ENCODE results near the gene GMCL2. TPM values are rescaled to one million over a fixed set of nuclear protein-coding genes. Genes with fewer than 3 reads are reported as not detected.
A peak's percentile ranks its signal among the peaks of the same experiment; 100 is the strongest.
"Not testable (repeated sequence)": the region's sequence is repeated elsewhere in the genome, so short reads cannot be mapped to it uniquely, and the experiment has no call there.

Gene GMCL2, protein sequence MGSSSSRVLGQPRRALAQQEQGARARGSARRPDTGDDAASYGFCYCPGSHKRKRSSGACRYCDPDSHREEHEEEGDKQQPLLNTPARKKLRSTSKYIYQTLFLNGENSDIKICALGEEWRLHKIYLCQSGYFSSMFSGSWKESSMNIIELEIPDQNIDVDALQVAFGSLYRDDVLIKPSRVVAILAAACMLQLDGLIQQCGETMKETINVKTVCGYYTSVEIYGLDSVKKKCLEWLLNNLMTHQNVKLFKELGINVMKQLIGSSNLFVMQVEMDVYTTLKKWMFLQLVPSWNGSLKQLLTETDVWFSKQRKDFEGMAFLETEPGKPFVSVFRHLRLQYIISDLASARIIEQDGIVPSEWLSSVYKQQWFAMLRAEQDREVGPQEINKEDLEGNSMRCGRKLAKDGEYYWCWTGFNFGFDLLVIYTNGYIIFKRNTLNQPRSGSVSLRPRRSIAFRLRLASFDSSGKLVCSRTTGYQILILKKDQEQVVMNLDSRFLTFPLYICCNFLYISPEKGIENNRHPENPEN
- not detected for total RNA-seq

DNA sequence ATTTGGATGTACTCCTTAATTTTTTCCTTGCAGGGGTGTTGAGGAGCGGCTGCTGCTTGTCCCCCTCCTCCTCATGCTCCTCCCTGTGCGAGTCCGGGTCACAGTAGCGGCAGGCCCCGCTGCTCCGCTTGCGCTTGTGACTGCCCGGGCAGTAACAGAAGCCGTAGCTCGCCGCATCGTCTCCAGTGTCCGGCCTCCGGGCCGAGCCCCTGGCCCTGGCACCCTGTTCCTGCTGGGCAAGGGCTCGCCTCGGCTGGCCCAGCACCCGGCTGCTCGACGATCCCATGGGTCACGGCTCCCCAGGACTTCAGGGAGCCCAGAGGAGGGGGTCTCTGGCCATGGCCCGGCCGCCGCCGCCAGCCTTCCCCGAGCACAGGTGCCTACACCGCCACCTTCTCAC, at the start of gene GMCL2:
Gene GMCL2, minus strand, starts transcription at position 358 of the 400 bp plus-strand sequence. Its CDS starts 72 bp downstream, at position 286.
- no peak for DNase-seq

DNA sequence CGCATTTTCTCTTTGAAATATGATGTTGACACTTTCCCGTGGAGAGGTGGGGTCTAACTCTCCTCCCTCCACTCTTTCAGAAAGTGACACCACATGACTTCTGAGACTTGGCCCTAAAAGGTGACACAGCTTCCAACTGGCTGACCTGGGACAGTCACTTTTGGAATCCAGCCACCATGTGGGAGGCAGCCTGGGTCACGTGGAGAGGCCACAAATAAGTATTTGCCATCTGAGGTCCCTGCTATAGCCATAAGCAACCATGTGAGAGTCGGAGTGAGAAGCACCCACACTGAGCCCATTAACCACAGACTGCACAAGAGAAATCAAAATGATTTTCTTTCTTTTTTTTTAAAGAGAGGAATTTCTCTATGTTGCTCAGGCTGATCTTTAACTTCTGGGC, 49.5 kb upstream of the GMCL2 start:
- H3K36me3 Mint-ChIP-seq, result peaks cover 3% of the 10 kb centered on the region
- H3K9me3 Mint-ChIP-seq, result no peaks in the 10 kb centered on the region
- H3K27me3 Mint-ChIP-seq, result no peaks in the 10 kb centered on the region
- no peak overlapping the region for H3K4me3 Mint-ChIP-seq
- H3K27ac Mint-ChIP-seq, result peak overlapping the region; percentile 8
- DNase-seq, result no peak
- H3K4me1 Mint-ChIP-seq, result peaks cover 55% of the 10 kb centered on the region

More for the DNA sequence above, at the start of gene GMCL2:
- Mint-ChIP-seq H3K9me3 (no peaks in the 10 kb centered on the region), H3K4me1 (peaks cover 6% of the 10 kb centered on the region), H3K27ac (no peak within 1 kb of the TSS), H3K4me3 (no peak within 1 kb of the TSS), H3K36me3 (no peaks in the 10 kb centered on the region), H3K27me3 (peaks cover 3% of the 10 kb centered on the region)

GRCh38 chr5:178236126-178236525, 49.0 kb upstream of the GMCL2 start:
- Mint-ChIP-seq H3K27ac (peak overlapping the region; percentile 8), H3K4me3 (no peak overlapping the region), H3K9me3 (no peaks in the 10 kb centered on the region), H3K36me3 (peaks cover 9% of the 10 kb centered on the region), H3K27me3 (no peaks in the 10 kb centered on the region), H3K4me1 (peaks cover 56% of the 10 kb centered on the region)
- DNase-seq, result no peak

- no peak for DNase-seq
- Mint-ChIP-seq H3K27ac (no peak overlapping the region), H3K4me3 (no peak overlapping the region), H3K4me1 (peaks cover 56% of the 10 kb centered on the region), H3K9me3 (no peaks in the 10 kb centered on the region), H3K36me3 (peaks cover 14% of the 10 kb centered on the region), H3K27me3 (no peaks in the 10 kb centered on the region)
Observed at GRCh38 chr5:178235588-178235974, 48.4 kb upstream of the GMCL2 start.

GRCh38 chr5:178234750-178235587, 47.8 kb upstream of the GMCL2 start:
- Mint-ChIP-seq H3K4me3 (no peak overlapping the region), H3K9me3 (no peaks in the 10 kb centered on the region), H3K36me3 (peaks cover 19% of the 10 kb centered on the region), H3K27ac (no peak overlapping the region), H3K27me3 (no peaks in the 10 kb centered on the region), H3K4me1 (peaks cover 58% of the 10 kb centered on the region)
- peak; percentile 78 for DNase-seq

DNA sequence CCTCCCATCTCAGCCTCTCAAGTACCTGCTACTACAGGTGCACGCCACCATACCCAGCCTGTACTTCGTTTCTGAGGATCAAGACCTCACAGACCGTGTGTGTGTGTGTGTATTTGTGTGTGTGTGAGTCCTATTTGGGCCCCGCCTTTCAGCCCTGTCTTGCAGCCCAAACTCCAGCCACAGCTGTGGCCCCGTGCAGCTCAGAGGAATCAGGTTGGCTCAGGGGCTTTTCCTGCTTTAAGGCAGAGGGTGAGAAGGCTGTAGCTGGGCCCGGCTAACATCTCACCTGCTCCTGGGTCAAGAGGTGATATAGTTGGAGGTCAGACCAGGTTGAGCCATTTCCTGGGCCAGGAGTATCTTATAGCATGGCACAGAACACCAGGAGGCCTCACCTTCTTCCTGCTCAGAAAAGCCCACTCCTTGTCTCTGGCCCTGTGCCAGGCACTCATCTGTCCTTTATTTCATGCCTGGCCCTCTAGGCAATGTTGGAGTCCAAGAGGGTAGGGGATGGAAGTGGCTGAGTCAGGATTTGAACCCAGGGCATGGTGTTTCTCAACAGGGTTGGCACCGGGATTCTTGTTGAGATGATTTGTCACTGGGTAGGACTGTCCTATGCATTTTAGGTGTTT, 47.1 kb upstream of the GMCL2 start:
- Mint-ChIP-seq H3K27me3 (no peaks in the 10 kb centered on the region), H3K27ac (no peak overlapping the region), H3K4me1 (peaks cover 58% of the 10 kb centered on the region), H3K36me3 (peaks cover 25% of the 10 kb centered on the region), H3K4me3 (no peak overlapping the region), H3K9me3 (no peaks in the 10 kb centered on the region)
- no peak for DNase-seq

DNA sequence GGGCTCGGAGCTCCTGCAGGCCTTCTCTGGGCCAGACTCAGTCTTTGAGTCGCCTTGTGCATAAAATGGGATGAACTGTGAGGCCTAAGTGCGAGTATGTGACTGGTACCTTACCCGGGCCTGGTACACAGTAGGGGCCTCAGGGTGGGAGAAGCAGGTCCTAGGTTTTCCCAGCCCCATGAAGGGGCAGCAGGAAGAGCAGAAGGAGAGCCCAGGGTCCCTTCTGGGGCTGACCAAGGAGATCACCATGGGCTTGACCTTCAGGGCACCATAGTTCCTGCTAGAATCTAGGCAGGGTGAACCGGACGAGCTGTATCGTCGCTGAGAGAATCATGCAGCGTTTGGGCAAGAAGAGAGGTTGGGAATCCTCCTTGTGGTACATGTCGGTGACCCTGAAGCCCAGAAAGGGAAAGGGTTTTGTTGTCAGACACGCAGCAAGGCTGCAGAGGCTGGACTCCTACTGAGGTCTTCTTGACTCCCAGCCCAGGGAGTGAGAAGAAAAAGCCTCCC, 45.8 kb upstream of the GMCL2 start:
- Mint-ChIP-seq H3K4me1 (peaks cover 54% of the 10 kb centered on the region), H3K4me3 (peak overlapping the region; percentile 66), H3K9me3 (no peaks in the 10 kb centered on the region), H3K36me3 (peaks cover 34% of the 10 kb centered on the region), H3K27me3 (no peaks in the 10 kb centered on the region), H3K27ac (peak overlapping the region; percentile 75)
- no peak for DNase-seq

- peaks cover 53% of the 10 kb centered on the region for H3K4me1 Mint-ChIP-seq
- peak within 1 kb of the TSS; percentile 81 for H3K27ac Mint-ChIP-seq
- DNase-seq, result peak; percentile 76
- no peaks in the 10 kb centered on the region for H3K9me3 Mint-ChIP-seq
- H3K36me3 Mint-ChIP-seq, result peaks cover 41% of the 10 kb centered on the region
- no peaks in the 10 kb centered on the region for H3K27me3 Mint-ChIP-seq
- H3K4me3 Mint-ChIP-seq, result peak within 1 kb of the TSS; percentile 92
Observed at GRCh38 chr5:178232124-178232919, 45.2 kb upstream of the GMCL2 start, which contains the start of gene PHYKPL. Gene PHYKPL (minus strand): TSS chr5:178232802. CDS start chr5:178232550, 252 bp downstream.

GRCh38 chr5:178231539-178232123, 44.5 kb upstream of the GMCL2 start:
- Mint-ChIP-seq H3K9me3 (no peaks in the 10 kb centered on the region), H3K27me3 (no peaks in the 10 kb centered on the region), H3K4me3 (peak overlapping the region; percentile 92), H3K27ac (peak overlapping the region; percentile 81), H3K4me1 (peaks cover 47% of the 10 kb centered on the region), H3K36me3 (peaks cover 46% of the 10 kb centered on the region)
- DNase-seq, result no peak

DNA sequence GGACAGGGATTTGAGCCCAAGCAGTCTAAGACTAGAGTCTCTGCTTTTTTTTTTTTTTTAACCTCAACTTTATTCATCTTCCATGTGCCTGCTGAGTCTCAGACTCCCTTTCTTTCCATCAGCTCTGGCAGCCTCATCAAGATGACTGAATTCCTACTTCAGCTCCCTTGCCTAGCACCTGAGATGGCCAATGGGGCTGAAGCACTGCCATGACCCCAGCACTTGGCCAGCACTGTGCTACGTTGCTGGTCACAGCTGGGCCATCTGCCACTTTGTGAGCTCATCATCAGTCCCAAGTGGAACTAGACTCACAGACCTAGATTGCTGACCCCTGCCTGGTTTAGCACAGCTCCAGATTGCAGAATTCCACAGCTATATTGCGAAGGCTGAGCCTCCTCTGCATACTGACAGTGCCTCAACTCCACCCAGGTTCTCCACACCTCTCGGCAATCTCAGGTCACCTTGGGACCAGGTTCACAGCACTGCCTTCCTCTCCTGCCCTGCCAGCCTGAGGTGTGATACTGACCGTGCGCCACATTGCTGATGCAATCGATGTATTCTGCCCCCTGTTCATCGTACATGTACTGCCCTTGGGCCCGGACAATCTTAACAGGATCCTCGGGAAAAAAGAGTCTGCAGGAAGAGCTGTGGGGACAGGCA, 43.8 kb upstream of the GMCL2 start:
- DNase-seq, result no peak
- H3K36me3 Mint-ChIP-seq, result peaks cover 49% of the 10 kb centered on the region
- peak overlapping the region; percentile 81 for H3K27ac Mint-ChIP-seq
- peak overlapping the region; percentile 92 for H3K4me3 Mint-ChIP-seq
- H3K27me3 Mint-ChIP-seq, result no peaks in the 10 kb centered on the region
- peaks cover 41% of the 10 kb centered on the region for H3K4me1 Mint-ChIP-seq
- H3K9me3 Mint-ChIP-seq, result no peaks in the 10 kb centered on the region

- peak overlapping the region; percentile 63 for H3K4me3 Mint-ChIP-seq
- H3K27ac Mint-ChIP-seq, result peak overlapping the region; percentile 57
- no peaks in the 10 kb centered on the region for H3K27me3 Mint-ChIP-seq
- peaks cover 51% of the 10 kb centered on the region for H3K36me3 Mint-ChIP-seq
- no peak for DNase-seq
- no peaks in the 10 kb centered on the region for H3K9me3 Mint-ChIP-seq
- H3K4me1 Mint-ChIP-seq, result peaks cover 33% of the 10 kb centered on the region
Observed at GRCh38 chr5:178229861-178230260, 42.7 kb upstream of the GMCL2 start.

DNA sequence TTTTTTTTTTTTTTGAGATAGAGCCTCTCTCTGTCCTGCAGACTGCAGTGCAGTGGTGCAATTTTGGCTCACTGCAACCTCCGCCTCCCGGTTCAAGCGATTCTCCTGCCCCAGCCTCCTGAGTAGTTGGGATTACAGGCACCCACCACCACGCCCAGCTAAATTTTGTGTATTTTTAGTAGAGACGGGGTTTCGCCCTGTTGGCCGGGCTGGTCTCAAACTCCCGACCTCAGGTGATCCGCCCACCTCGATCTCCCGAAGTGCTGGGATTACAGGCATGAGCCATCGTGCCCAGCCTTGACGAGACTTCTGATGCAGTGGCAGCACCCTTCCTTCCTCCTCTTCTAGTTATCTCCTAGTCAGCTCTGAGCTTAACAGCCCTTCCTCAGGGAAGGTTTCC, 41.9 kb upstream of the GMCL2 start:
- peak overlapping the region; percentile 26 for H3K27ac Mint-ChIP-seq
- not testable (repeated sequence) for H3K9me3 Mint-ChIP-seq

DNA sequence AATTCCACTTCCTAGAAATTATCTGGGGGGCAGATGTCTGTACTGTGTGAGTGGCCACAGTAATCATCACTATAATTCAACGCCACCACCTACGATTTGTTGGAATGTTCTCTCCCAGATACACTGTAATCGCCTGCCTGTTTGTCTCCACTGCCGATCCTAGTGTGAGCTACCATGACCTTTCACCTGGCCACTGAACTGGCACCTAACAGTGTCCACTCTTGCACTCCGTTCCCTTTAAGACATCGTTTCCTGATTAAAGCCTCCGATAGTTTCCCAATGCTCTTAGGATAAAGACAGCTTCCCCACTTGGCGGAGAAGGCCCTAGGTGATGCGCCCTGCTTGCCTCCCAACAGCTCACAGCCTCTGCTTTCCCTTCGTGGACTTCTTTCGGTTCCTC, 41.4 kb upstream of the GMCL2 start:
- H3K9me3 Mint-ChIP-seq, result no peaks in the 10 kb centered on the region
- H3K4me3 Mint-ChIP-seq, result no peak overlapping the region
- H3K36me3 Mint-ChIP-seq, result peaks cover 54% of the 10 kb centered on the region
- no peaks in the 10 kb centered on the region for H3K27me3 Mint-ChIP-seq
- no peak overlapping the region for H3K27ac Mint-ChIP-seq
- peaks cover 30% of the 10 kb centered on the region for H3K4me1 Mint-ChIP-seq
- no peak for DNase-seq

More for the DNA sequence above, 41.9 kb upstream of the GMCL2 start:
- not testable (repeated sequence) for DNase-seq, H3K27me3 Mint-ChIP-seq, H3K4me3 Mint-ChIP-seq
- Mint-ChIP-seq H3K36me3 (peaks cover 52% of the 10 kb centered on the region), H3K4me1 (peaks cover 30% of the 10 kb centered on the region)
